ENCODE measurements around the gene APBA1.

GRCh38 chr9:69583645-69584234 is 88.4 kb downstream of the APBA1 start:
- no peak for TF ChIP-seq CTCF (IDR thresholded peaks at IDR 0.05; ENCODE audit: insufficient read depth, low read depth, low read length)
- no peak for TF ChIP-seq EZH2 (IDR thresholded peaks at IDR 0.05; ENCODE audit: insufficient read depth, low read length)

Data from astrocyte (in vitro differentiated cells and primary cell).